Sigmoid colon (tissue), 7 donors: ENCODE data around the gene AJM1. TPM values are rescaled to one million over a fixed set of nuclear protein-coding genes. Genes with fewer than 3 reads are reported as not detected.
"Not testable (repeated sequence)": the region's sequence is repeated elsewhere in the genome, so short reads cannot be mapped to it uniquely, and the experiment has no call there.

ENCODE experiments used
- DNase-seq: peaks from one replicate; pipeline ENCODE4 v3.0.0-alpha.2; 2019
- H3K27ac ChIP-seq, 4 donors: fragments of 200-600 bp; sonication (generic); one replicate each; pipeline ENCODE4 v1.5.1; 2016 to 2019; ENCODE audit warnings: mild to moderate bottlenecking in 1 of 4
- H3K27me3 ChIP-seq, 3 donors: fragments of 200-600 bp; sonication (generic); one replicate each; pipeline ENCODE4 v1.5.1; 2019; ENCODE audit warnings: mild to moderate bottlenecking in 1 of 3
- H3K36me3 ChIP-seq, 4 donors: fragments of 200-600 bp; sonication (generic); one replicate each; pipeline ENCODE4 v1.5.1; 2016 to 2019
- H3K4me1 ChIP-seq, 4 donors: fragments of 200-600 bp; sonication (generic); one replicate each; pipeline ENCODE4 v1.5.1; 2017 to 2019
- H3K4me3 ChIP-seq, 4 donors: fragments of 200-600 bp; sonication (generic); one replicate each; pipeline ENCODE4 v1.5.1; 2017 to 2019; ENCODE audit warnings: mild to moderate bottlenecking in 2 of 4, moderate library complexity in 1 of 4
- H3K9me3 ChIP-seq, 4 donors: fragments of 200-600 bp in 3 of 4; sonication (generic) in 3 of 4; one replicate each; pipeline versions ENCODE4 v1.5.1 to v1.6.1; 2013 to 2019
- CTCF ChIP-seq, 4 experiments: fragments of 450-650 bp in 3 of 4; fragments of 200-600 bp in 1 of 4; IDR thresholded peaks; one replicate each; pipeline ENCODE4 v1.5.1; 2016 to 2019; ENCODE audit warnings: antibody characterized with exemption in 4 of 4, mild to moderate bottlenecking in 3 of 4, moderate library complexity in 2 of 4
- EP300 ChIP-seq, 4 donors: sonication (generic); formaldehyde crosslinking; IDR thresholded peaks; one replicate each; pipeline ENCODE4 v1.6.1; 2017; ENCODE audit warnings: antibody characterized with exemption in 4 of 4
- POLR2A ChIP-seq, 2 donors: fragments of 450-650 bp; IDR thresholded peaks; one replicate each; pipeline ENCODE4 v1.6.1; 2016; ENCODE audit warnings: antibody characterized with exemption in 2 of 2, mild to moderate bottlenecking in 2 of 2, moderate library complexity in 2 of 2
- POLR2AphosphoS5 ChIP-seq, 4 donors: sonication (generic); formaldehyde crosslinking; IDR thresholded peaks; one replicate each; pipeline ENCODE4 v1.6.1; 2017; ENCODE audit warnings: antibody characterized with exemption in 4 of 4
- WGBS, 2 donors: extraction: QIAGEN DNeasy Blood & Tissue Kit; methylation state at CpG; one replicate each; pipeline ENCODE4 v1.1.7; 2013; 5-methylcytosine and 5-hydroxymethylcytosine counted together
- intact Hi-C: fragments of 100-400 bp; cut with DNase I; formaldehyde crosslinking; loops from one replicate; pipeline ENCODE4 v1.15.1; 2023
- polyA plus RNA-seq, 3 donors: library from polyadenylated mRNA; stranded (reverse); fragments of 200-250 nt; gene quantifications; one replicate each; pipeline ENCODE4 v1.2.3, GENCODE V29; 2013
- total RNA-seq, 4 donors: library from RNA; depleted of rRNA; stranded (reverse); fragments of >200 nt; gene quantifications; one replicate each; pipeline ENCODE4 v1.1.0, GENCODE V29; 2016
- donor health status: healthy with polysubstance abuse.
- donor health status: Bipolar disorder and iron deficiency.
- donor health status: healthy.

The AJM1 gene
- total RNA-seq (1 to 10 TPM in 3 of 4 donors, under 1 TPM in 1; 0.82 to 8.6 (median 5.2) TPM), polyA plus RNA-seq (1 to 10 TPM in 2 of 3 donors, under 1 TPM in 1; 0.46 to 6.7 (median 1.8) TPM)

DNA sequence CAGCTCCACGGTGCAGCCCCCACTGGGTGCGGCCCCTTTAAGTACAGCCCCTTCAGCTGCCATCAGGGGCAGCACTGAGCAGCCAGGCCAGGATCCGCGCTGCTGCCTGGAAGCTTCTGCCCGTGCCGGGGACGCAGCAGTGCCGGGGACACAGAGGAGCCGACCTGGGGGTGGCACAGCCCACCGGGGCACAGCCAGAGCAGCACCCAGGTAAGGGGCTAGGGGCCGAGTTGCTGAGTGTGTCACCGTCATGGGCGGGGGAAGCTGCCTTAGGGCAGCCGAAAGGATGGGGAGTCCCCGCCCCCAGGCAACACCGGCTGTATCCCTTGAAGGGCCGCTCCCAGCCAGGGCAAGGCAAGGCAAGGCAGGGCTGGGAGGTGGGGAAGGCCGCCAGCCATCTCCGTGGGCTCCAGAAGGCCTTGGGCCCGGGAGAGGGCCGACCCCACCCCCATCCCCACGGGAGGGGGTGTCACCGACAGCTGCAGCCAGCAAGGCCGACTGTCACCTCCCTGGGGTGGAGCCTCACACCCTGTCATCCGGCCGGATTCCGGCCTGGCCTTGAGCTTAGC is at the start of gene AJM1:
TSS of gene AJM1 (plus strand) at position 99 of the 569 bp plus-strand sequence. CDS start 1,937 bp downstream, outside the sequence.
- WGBS, 2 donors, result 1% methylated on average over 23 to 27 of the region's 27 CpGs
- intact Hi-C loops, result loop anchor here (2.0 to 10.0 kb wide), 2 partner anchors 102 to 192 kb away; partner anchors contain the start of genes C8G, FBXW5 and FUT7
- Histone ChIP-seq H3K36me3 (peaks cover 0 to 29% (median 15%) of the 10 kb centered on the region in 4 donors), H3K4me1 (peaks cover 0 to 65% (median 58%) of the 10 kb centered on the region in 4 donors), H3K4me3 (peak within 1 kb of the TSS; percentile 14 to 45 (median 38)), H3K27ac (peak within 1 kb of the TSS in 2 of 4 donors; percentile 43 to 55), H3K27me3 (peaks cover 29 to 49% (median 42%) of the 10 kb centered on the region in 3 donors)
- TF ChIP-seq CTCF (IDR thresholded peaks at IDR 0.05), result peak; percentile 80 to 94 (median 84)
- peak in 2 of 4 donors; percentile 14 to 39 for TF ChIP-seq POLR2AphosphoS5 (IDR thresholded peaks at IDR 0.05)
- peak; percentile 87 for DNase-seq
- not testable (repeated sequence) for H3K9me3 ChIP-seq

GRCh38 chr9:136793086-136793946 is 49.0 kb upstream of the AJM1 start:
- Histone ChIP-seq H3K27ac (no peak overlapping the region), H3K4me1 (peaks cover 0 to 22% (median 20%) of the 10 kb centered on the region in 4 donors), H3K27me3 (peaks cover 8 to 27% (median 13%) of the 10 kb centered on the region in 3 donors), H3K9me3 (no peaks in the 10 kb centered on the region), H3K4me3 (no peak overlapping the region), H3K36me3 (no peaks in the 10 kb centered on the region)
- intact Hi-C loops, result loop anchor here (5.0 kb wide), 2 partner anchors 74 to 94 kb away; partner anchors contain the start of genes EDF1 and TRAF2
- TF ChIP-seq POLR2A (IDR thresholded peaks at IDR 0.05) (no peak), EP300 (IDR thresholded peaks at IDR 0.05) (no peak), CTCF (IDR thresholded peaks at IDR 0.05) (no peak), POLR2AphosphoS5 (IDR thresholded peaks at IDR 0.05) (no peak)
- WGBS, 2 donors, result 33 to 68% methylated on average over 17 of the region's 17 CpGs
- no peak for DNase-seq

DNA sequence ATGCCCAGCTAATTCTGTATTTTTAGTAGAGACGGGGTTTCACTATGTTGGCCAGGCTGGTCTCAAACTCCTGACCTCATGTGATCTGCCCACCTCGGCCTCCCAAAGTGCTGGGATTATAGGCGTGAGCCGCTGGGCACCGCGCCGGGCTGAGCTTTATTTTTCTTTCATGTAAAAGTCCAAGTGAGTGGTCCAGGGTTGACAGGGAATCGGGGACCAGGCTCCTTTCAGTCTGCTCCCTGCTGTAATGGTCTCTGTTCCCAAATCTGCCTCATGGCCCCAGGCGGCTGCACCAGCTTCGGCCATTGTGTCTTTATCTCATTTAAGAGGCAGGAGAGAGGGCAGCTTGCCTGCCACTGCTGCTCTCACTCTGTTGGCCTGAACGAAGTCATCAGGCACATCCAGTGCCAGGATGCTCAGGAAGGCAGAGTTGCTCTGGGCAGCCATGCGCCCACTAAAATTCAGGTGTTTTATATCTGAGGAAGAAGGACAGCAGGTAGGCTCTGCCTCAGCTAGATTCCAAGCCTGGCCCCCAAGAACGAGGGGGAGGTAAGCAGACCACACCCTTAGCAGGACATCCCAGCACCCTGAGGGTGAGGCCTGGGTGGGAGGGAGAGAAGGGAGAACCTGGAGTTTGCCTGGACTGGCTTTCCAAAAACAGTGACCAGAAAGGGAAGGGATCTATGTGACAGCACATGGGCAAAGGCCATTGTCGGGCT is 47.8 kb upstream of the AJM1 start:
- H3K27ac ChIP-seq, result no peak overlapping the region
- intact Hi-C loops, result loop anchor here (5.0 kb wide), 2 partner anchors 73 to 93 kb away; partner anchors contain the start of genes EDF1 and TRAF2
- no peak for DNase-seq
- WGBS, 2 donors, result 80 to 88% methylated on average over 14 of the region's 14 CpGs
- TF ChIP-seq POLR2A (IDR thresholded peaks at IDR 0.05) (no peak), EP300 (IDR thresholded peaks at IDR 0.05) (no peak), CTCF (IDR thresholded peaks at IDR 0.05) (no peak), POLR2AphosphoS5 (IDR thresholded peaks at IDR 0.05) (no peak)
- no peaks in the 10 kb centered on the region for H3K9me3 ChIP-seq
- peaks cover 0 to 23% (median 22%) of the 10 kb centered on the region in 4 donors for H3K4me1 ChIP-seq
- H3K4me3 ChIP-seq, result no peak overlapping the region
- H3K36me3 ChIP-seq, result no peaks in the 10 kb centered on the region
- peaks cover 18 to 38% (median 25%) of the 10 kb centered on the region in 3 donors for H3K27me3 ChIP-seq

GRCh38 chr9:136795000-136795348 is 47.3 kb upstream of the AJM1 start:
- intact Hi-C loops, result loop anchor here (5.0 kb wide), 2 partner anchors 72 to 92 kb away; partner anchors contain the start of genes EDF1 and TRAF2
- Histone ChIP-seq H3K27ac (no peak overlapping the region), H3K4me1 (peaks cover 0 to 27% (median 26%) of the 10 kb centered on the region in 4 donors), H3K4me3 (no peak overlapping the region), H3K36me3 (no peaks in the 10 kb centered on the region), H3K27me3 (peaks cover 24 to 44% (median 30%) of the 10 kb centered on the region in 3 donors), H3K9me3 (no peaks in the 10 kb centered on the region)
- no peak for DNase-seq
- no peak for TF ChIP-seq EP300 (IDR thresholded peaks at IDR 0.05)
- no peak for TF ChIP-seq CTCF (IDR thresholded peaks at IDR 0.05)
- TF ChIP-seq POLR2AphosphoS5 (IDR thresholded peaks at IDR 0.05), result no peak
- TF ChIP-seq POLR2A (IDR thresholded peaks at IDR 0.05), result no peak
- WGBS, 2 donors, result 71 to 80% methylated on average over 6 of the region's 6 CpGs
